ENCODE data around the gene DNAH12. TPM values are rescaled to one million over a fixed set of nuclear protein-coding genes. Genes with fewer than 3 reads are reported as not detected.

Gene DNAH12
- total and polyA plus RNA-seq, 9 donors, result 0.04 to 0.58 (median 0.26) TPM

DNA sequence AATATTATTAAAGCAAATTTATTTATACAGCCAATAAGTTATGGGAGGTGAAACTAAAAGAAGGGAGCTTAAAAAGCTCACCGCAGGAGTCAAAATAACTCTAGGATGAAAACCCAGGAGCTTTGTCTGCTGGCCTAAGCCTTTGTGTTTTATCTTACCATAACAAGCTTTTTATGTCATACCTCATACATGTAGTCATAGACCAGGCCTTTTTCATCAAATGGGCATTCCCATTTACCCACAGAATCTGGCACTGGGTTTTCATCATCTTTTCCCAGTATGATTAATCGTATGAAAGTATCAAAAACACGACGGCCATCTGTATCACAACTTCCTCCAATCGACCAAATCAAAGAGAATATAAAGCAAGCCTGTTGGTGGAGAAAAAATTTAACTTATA, 122.8 kb downstream of the DNAH12 start:
- Histone ChIP-seq H3K4me3 (ENCODE audit: low read length) (no peak overlapping the region), H3K4me1 (ENCODE audit: control insufficient read depth, insufficient read depth, low read length) (no peaks in the 10 kb centered on the region), H3K36me3 (ENCODE audit: control insufficient read depth, insufficient read depth, low read length) (no peaks in the 10 kb centered on the region), H3K27me3 (ENCODE audit: control insufficient read depth, insufficient read depth, low read length) (no peaks in the 10 kb centered on the region), H3K9me3 (replicated peaks; ENCODE audit: control insufficient read depth, low read depth, low read length) (no peaks in the 10 kb centered on the region), H3K27ac (ENCODE audit: low read length) (no peak overlapping the region)
- no CpG with 5 or more reads among the region's 5 CpGs for WGBS (ENCODE audit: insufficient coverage)
- DNase-seq, result no peak

GRCh38 chr3:57420001-57420400, 124.1 kb downstream of the DNAH12 start:
- no peak overlapping the region for H3K27ac ChIP-seq (ENCODE audit: low read length)
- DNase-seq, result no peak
- WGBS (ENCODE audit: insufficient coverage), result no CpG with 5 or more reads among the region's 2 CpGs
- no peaks in the 10 kb centered on the region for H3K9me3 ChIP-seq (replicated peaks; ENCODE audit: control insufficient read depth, low read depth, low read length)
- no peaks in the 10 kb centered on the region for H3K4me1 ChIP-seq (ENCODE audit: control insufficient read depth, insufficient read depth, low read length)
- H3K36me3 ChIP-seq (ENCODE audit: control insufficient read depth, insufficient read depth, low read length), result no peaks in the 10 kb centered on the region
- H3K4me3 ChIP-seq (ENCODE audit: low read length), result no peak overlapping the region
- H3K27me3 ChIP-seq (ENCODE audit: control insufficient read depth, insufficient read depth, low read length), result no peaks in the 10 kb centered on the region

DNA sequence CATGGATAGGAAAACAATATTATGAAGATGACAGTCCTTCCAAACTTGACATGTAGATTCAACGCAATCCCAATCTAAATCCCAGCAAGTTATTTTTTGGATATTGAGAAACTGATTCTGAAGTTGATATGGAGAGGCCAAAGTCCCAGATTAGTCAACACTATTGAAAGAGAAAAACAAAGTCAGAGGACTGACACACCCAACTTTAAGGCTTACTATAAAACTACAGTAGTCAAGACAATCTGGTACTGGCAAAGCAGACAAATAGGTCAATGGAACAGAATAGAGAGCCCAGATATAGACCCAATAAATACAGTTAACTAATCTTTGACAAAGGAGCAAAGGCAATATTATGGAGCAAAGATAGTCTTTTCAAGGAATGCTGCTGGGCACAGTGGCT, 132.4 kb downstream of the DNAH12 start:
- no CpG with 5 or more reads among the region's 1 CpG for WGBS (ENCODE audit: insufficient coverage)
- no peak overlapping the region for H3K4me3 ChIP-seq (ENCODE audit: low read length)
- H3K36me3 ChIP-seq (ENCODE audit: control insufficient read depth, insufficient read depth, low read length), result no peaks in the 10 kb centered on the region
- H3K9me3 ChIP-seq (replicated peaks; ENCODE audit: control insufficient read depth, low read depth, low read length), result peaks cover 3% of the 10 kb centered on the region
- H3K27ac ChIP-seq (ENCODE audit: low read length), result no peak overlapping the region
- H3K27me3 ChIP-seq (ENCODE audit: control insufficient read depth, insufficient read depth, low read length), result no peaks in the 10 kb centered on the region
- no peak for DNase-seq
- no peaks in the 10 kb centered on the region for H3K4me1 ChIP-seq (ENCODE audit: control insufficient read depth, insufficient read depth, low read length)

- Histone ChIP-seq H3K27me3 (ENCODE audit: control insufficient read depth, insufficient read depth, low read length) (no peaks in the 10 kb centered on the region), H3K9me3 (replicated peaks; ENCODE audit: control insufficient read depth, low read depth, low read length) (peaks cover 3% of the 10 kb centered on the region), H3K4me1 (ENCODE audit: control insufficient read depth, insufficient read depth, low read length) (no peaks in the 10 kb centered on the region), H3K36me3 (ENCODE audit: control insufficient read depth, insufficient read depth, low read length) (no peaks in the 10 kb centered on the region), H3K27ac (ENCODE audit: low read length) (no peak overlapping the region), H3K4me3 (ENCODE audit: low read length) (no peak overlapping the region)
- WGBS (ENCODE audit: insufficient coverage), result no CpG with 5 or more reads among the region's 2 CpGs
- no peak for DNase-seq
These were observed 134.7 kb downstream of the DNAH12 start for GRCh38 chr3:57409471-57409870.

DNA sequence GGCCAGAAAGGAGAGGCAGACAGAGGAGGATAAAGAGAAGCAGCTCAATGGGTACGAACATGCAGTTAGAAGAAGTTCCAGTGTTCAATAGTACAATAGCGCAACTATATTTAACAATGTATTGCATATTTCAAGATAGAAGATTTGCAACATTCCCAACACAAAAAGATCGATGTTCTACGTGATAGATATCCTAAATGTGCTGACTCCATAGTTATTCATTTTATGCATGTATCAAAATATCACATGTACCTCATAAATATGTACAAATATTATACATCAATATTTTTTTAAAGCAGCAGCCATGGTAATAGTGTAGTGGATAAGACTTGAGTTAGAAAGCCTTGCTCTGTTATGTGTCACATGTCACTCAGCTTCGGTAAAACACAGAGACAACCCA, 141.5 kb downstream of the DNAH12 start:
- DNase-seq, result no peak
- Histone ChIP-seq H3K27me3 (ENCODE audit: control insufficient read depth, insufficient read depth, low read length) (no peaks in the 10 kb centered on the region), H3K4me1 (ENCODE audit: control insufficient read depth, insufficient read depth, low read length) (no peaks in the 10 kb centered on the region), H3K4me3 (ENCODE audit: low read length) (no peak overlapping the region), H3K9me3 (replicated peaks; ENCODE audit: control insufficient read depth, low read depth, low read length) (no peaks in the 10 kb centered on the region), H3K36me3 (ENCODE audit: control insufficient read depth, insufficient read depth, low read length) (no peaks in the 10 kb centered on the region), H3K27ac (ENCODE audit: low read length) (no peak overlapping the region)
- WGBS (ENCODE audit: insufficient coverage), result no CpG with 5 or more reads among the region's 5 CpGs

DNA sequence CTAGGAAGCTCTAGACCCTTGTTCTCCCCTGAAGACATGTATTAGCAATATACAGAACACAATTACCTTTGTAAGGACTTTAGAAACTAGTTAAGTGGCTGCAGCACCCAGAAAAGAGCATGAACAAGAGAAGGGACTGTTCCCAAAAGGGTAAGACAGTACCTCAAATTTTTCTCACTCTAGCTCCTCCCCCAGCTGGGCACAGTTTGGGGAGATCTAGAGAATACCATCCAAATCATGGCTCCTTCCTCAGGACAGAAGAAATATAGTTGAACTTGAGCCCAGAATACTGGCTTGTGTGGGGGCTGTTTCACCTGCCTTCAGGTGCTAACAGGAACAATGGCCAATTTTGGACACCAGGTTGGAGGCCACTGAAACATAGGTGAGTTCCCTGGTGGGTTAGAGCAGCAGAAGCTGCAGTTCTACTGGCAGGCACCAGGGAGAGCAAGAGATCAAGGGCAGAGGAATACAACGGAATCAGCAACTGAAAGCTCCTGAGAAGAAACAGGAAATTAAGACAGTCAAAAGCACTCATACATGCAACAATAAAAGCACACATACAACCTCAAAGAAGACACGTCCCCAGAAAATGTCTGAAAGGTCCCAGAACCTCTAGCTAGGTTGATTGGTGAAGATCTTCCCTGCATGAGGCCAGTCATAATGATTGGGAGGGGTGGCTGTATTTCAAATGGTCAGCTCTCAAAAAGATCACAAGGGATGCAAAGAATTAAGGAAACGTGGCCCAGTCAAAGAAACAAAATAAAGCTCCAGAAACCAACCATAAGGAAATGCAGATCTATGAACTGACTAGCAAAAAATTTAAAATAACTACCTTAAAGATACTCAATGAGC, 146.7 kb downstream of the DNAH12 start:
- H3K9me3 ChIP-seq (replicated peaks; ENCODE audit: control insufficient read depth, low read depth, low read length), result no peaks in the 10 kb centered on the region
- H3K4me1 ChIP-seq (ENCODE audit: control insufficient read depth, insufficient read depth, low read length), result no peaks in the 10 kb centered on the region
- WGBS (ENCODE audit: insufficient coverage), result no CpG with 5 or more reads among the region's 3 CpGs
- H3K27me3 ChIP-seq (ENCODE audit: control insufficient read depth, insufficient read depth, low read length), result no peaks in the 10 kb centered on the region
- peak; percentile 23 for DNase-seq
- no peak overlapping the region for H3K27ac ChIP-seq (ENCODE audit: low read length)
- no peak overlapping the region for H3K4me3 ChIP-seq (ENCODE audit: low read length)
- H3K36me3 ChIP-seq (ENCODE audit: control insufficient read depth, insufficient read depth, low read length), result no peaks in the 10 kb centered on the region

DNA sequence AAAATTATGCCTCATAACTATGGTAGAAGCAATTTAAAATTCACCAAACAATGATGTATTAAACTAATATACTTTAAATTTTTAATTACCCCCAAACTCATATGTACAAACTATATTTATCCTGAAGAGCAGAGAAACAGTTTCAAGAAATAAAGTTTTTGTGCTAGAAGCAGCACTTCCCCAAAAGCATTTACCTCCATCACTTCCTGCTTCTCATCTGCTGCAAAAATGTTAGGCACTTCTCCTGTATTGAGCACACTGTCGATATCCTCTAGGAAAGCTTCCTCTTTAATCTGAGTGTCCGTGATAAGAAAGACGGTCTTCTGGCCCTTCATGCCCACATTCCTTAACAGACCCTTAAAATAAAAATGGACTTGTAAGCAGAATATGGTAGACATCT, 150.2 kb downstream of the DNAH12 start:
- no peak overlapping the region for H3K4me3 ChIP-seq (ENCODE audit: low read length)

GRCh38 chr3:57391767-57392166, 152.4 kb downstream of the DNAH12 start:
- H3K36me3 ChIP-seq (ENCODE audit: control insufficient read depth, insufficient read depth, low read length), result no peaks in the 10 kb centered on the region
- no peak overlapping the region for H3K4me3 ChIP-seq (ENCODE audit: low read length)
- H3K27ac ChIP-seq (ENCODE audit: low read length), result no peak overlapping the region
- H3K9me3 ChIP-seq (replicated peaks; ENCODE audit: control insufficient read depth, low read depth, low read length), result no peaks in the 10 kb centered on the region
- H3K4me1 ChIP-seq (ENCODE audit: control insufficient read depth, insufficient read depth, low read length), result no peaks in the 10 kb centered on the region
- 84% methylated on average over 5 of the region's 5 CpGs for WGBS (ENCODE audit: insufficient coverage)
- no peak for DNase-seq
- H3K27me3 ChIP-seq (ENCODE audit: control insufficient read depth, insufficient read depth, low read length), result no peaks in the 10 kb centered on the region

More for the DNA sequence above, 150.2 kb downstream of the DNAH12 start:
- H3K27me3 ChIP-seq (ENCODE audit: control insufficient read depth, insufficient read depth, low read length), result no peaks in the 10 kb centered on the region
- no peak for DNase-seq
- no peaks in the 10 kb centered on the region for H3K9me3 ChIP-seq (replicated peaks; ENCODE audit: control insufficient read depth, low read depth, low read length)
- WGBS (ENCODE audit: insufficient coverage), result 60% methylated on average over 1 of the region's 3 CpGs
- H3K4me1 ChIP-seq (ENCODE audit: control insufficient read depth, insufficient read depth, low read length), result no peaks in the 10 kb centered on the region
- no peaks in the 10 kb centered on the region for H3K36me3 ChIP-seq (ENCODE audit: control insufficient read depth, insufficient read depth, low read length)
- no peak overlapping the region for H3K27ac ChIP-seq (ENCODE audit: low read length)

GRCh38 chr3:57389271-57389670, 154.9 kb downstream of the DNAH12 start:
- Histone ChIP-seq H3K9me3 (replicated peaks; ENCODE audit: control insufficient read depth, low read depth, low read length) (no peaks in the 10 kb centered on the region), H3K36me3 (ENCODE audit: control insufficient read depth, insufficient read depth, low read length) (no peaks in the 10 kb centered on the region), H3K27ac (ENCODE audit: low read length) (no peak overlapping the region), H3K4me3 (ENCODE audit: low read length) (no peak overlapping the region), H3K4me1 (ENCODE audit: control insufficient read depth, insufficient read depth, low read length) (no peaks in the 10 kb centered on the region), H3K27me3 (ENCODE audit: control insufficient read depth, insufficient read depth, low read length) (no peaks in the 10 kb centered on the region)
- no peak for DNase-seq
- WGBS (ENCODE audit: insufficient coverage), result 87% methylated on average over 2 of the region's 2 CpGs

DNA sequence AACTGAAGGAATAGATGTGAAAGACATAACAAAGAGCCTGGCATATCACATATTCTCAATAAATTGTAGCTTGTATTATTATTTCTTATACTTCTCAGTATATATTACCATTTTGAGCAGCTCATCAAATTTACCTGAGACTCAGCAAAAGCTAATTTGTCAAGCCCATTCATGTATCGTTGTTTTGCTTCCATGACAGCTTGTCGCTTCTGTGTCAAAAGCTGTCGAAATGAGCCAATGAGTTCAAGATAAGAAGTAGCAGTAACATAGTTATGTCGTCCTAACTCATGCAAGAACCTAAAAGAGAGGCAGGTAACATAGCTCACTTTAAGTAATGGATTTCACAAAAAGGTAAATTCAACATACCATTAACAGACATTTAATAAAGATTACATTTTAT, 157.8 kb downstream of the DNAH12 start:
- Histone ChIP-seq H3K4me1 (ENCODE audit: control insufficient read depth, insufficient read depth, low read length) (no peaks in the 10 kb centered on the region), H3K4me3 (ENCODE audit: low read length) (no peak overlapping the region), H3K27ac (ENCODE audit: low read length) (no peak overlapping the region), H3K9me3 (replicated peaks; ENCODE audit: control insufficient read depth, low read depth, low read length) (no peaks in the 10 kb centered on the region), H3K36me3 (ENCODE audit: control insufficient read depth, insufficient read depth, low read length) (no peaks in the 10 kb centered on the region), H3K27me3 (ENCODE audit: control insufficient read depth, insufficient read depth, low read length) (no peaks in the 10 kb centered on the region)
- WGBS (ENCODE audit: insufficient coverage), result 60% methylated on average over 1 of the region's 4 CpGs
- no peak for DNase-seq
